HepG2 (cell line): Measurements from ENCODE around the gene AWAT2. TPM values are rescaled to one million over a fixed set of nuclear protein-coding genes. Genes with fewer than 3 reads are reported as not detected.

ENCODE experiments used
- ATAC-seq: fragments of 200-7000 bp; cut with Tn5 transposase; 3 replicates; pipeline ENCODE4 v1.9.1; 2020; ENCODE audit warnings: mild to moderate bottlenecking, moderate library complexity
- BruUV-seq: library from RNA; stranded (reverse); fragments of 400-500 nt; replicated peaks from 2 replicates; lab custom pipeline; 2021; lab: Mats Ljungman, UMichigan
- CTCF ChIA-PET: fragments of 300-600 bp; formaldehyde crosslinking; extraction: SDS; loops from one replicate; lab custom pipeline; 2021; ENCODE audit warnings: low total read pairs, inconsistent platforms, low intra/inter-chr PET ratio; lab: Yijun Ruan, JAX
- POLR2A ChIA-PET: fragments of 350-600 bp; sonication (Branson Sonifier 250); formaldehyde crosslinking; loops from one replicate; lab custom pipeline; 2020; ENCODE audit warnings: antibody characterized with exemption, inconsistent platforms; lab: Yijun Ruan, JAX
- DNase-seq: peaks from one replicate; pipeline ENCODE4 v3.0.0-alpha.2; 2015; ENCODE audit warnings: low spot score
- FAIRE-seq: peaks from 3 replicates; lab custom pipeline; 2011; peaks lifted over from hg19 to GRCh38; lab: Jason Lieb, UNC
- H2AFZ ChIP-seq: one replicate; pipeline ENCODE4 v1.6.1; 2011; ENCODE audit warnings: low read length, inconsistent platforms
- H3K27ac ChIP-seq: fragments of 300-600 bp; 3 replicates; pipeline ENCODE4 v1.8.0; 2011; ENCODE audit warnings: mixed run types, mild to moderate bottlenecking, mixed read lengths, low read length, inconsistent platforms; ENCODE audit not compliant: insufficient read depth; ENCODE audit errors: extremely low read length
- H3K27me3 ChIP-seq, 2 experiments: fragments of 200-600 bp in 1 of 2; 2 replicates in 1 of 2; 3 replicates in 1 of 2; pipeline versions ENCODE4 v1.6.0 to v1.8.0; 2011; ENCODE audit warnings: low read length in 2 of 2, mild to moderate bottlenecking in 2 of 2, moderate library complexity in 2 of 2, inconsistent platforms in 1 of 2; ENCODE audit not compliant: insufficient read depth in 2 of 2, control insufficient read depth in 1 of 2
- H3K36me3 ChIP-seq, 2 experiments: fragments of 200-600 bp in 1 of 2; replicated peaks in 1 of 2; 2 replicates in 1 of 2; 3 replicates in 1 of 2; pipeline versions ENCODE4 v1.5.1 to v1.8.0; 2011; ENCODE audit warnings: low read length in 2 of 2, inconsistent platforms in 1 of 2; ENCODE audit not compliant: insufficient read depth in 2 of 2, control insufficient read depth in 1 of 2
- H3K4me1 ChIP-seq: 2 replicates; pipeline ENCODE4 v1.5.1; 2012; ENCODE audit warnings: low read length, inconsistent platforms; ENCODE audit not compliant: insufficient read depth
- H3K4me2 ChIP-seq: 2 replicates; pipeline ENCODE4 v1.6.0; 2011; ENCODE audit warnings: low read depth, low read length, inconsistent platforms
- H3K4me3 ChIP-seq, 3 experiments: fragments of 200-600 bp in 1 of 3; sonication (generic), shearing (Covaris generic) in 1 of 3; replicated peaks in 1 of 3; 2 replicates each; pipeline ENCODE4 v1.5.1; 2011 to 2016; ENCODE audit warnings: low read length in 3 of 3, inconsistent platforms in 2 of 3, low read depth in 2 of 3, mild to moderate bottlenecking in 2 of 3, control low read depth in 1 of 3, mixed read lengths in 1 of 3; ENCODE audit not compliant: insufficient read depth in 1 of 3
- H3K79me2 ChIP-seq: one replicate; pipeline ENCODE4 v1.6.1; 2011; ENCODE audit warnings: low read length, inconsistent platforms; ENCODE audit not compliant: insufficient read depth
- H3K9ac ChIP-seq: 2 replicates; pipeline ENCODE4 v1.6.0; 2011; ENCODE audit warnings: mild to moderate bottlenecking, low read depth, low read length, inconsistent platforms; ENCODE audit not compliant: insufficient read depth
- H3K9me3 ChIP-seq: 2 replicates; pipeline ENCODE4 v1.5.1; 2012; ENCODE audit warnings: mild to moderate bottlenecking, low read length
- H4K20me1 ChIP-seq: 2 replicates; pipeline ENCODE4 v1.6.0; 2011; ENCODE audit warnings: inconsistent platforms, mild to moderate bottlenecking, low read length, moderate library complexity; ENCODE audit not compliant: insufficient read depth
- ARNTL ChIP-seq: sonication (generic); formaldehyde crosslinking; IDR thresholded peaks from 2 replicates; pipeline ENCODE4 v1.4.0; 2020; ENCODE audit warnings: mild to moderate bottlenecking, missing genetic modification reagents
- CREM ChIP-seq, 2 experiments: sonication (generic) in 1 of 2; formaldehyde crosslinking in 1 of 2; IDR thresholded peaks; 2 replicates each; pipeline versions ENCODE4 v1.4.0 to v1.6.1; 2016 to 2020; ENCODE audit warnings: antibody characterized with exemption in 1 of 2, mild to moderate bottlenecking in 1 of 2, missing genetic modification reagents in 1 of 2
- GLMP ChIP-seq: sonication (generic); formaldehyde crosslinking; IDR thresholded peaks from 2 replicates; pipeline ENCODE4 v1.9.0; 2021; ENCODE audit warnings: missing genetic modification reagents, mild to moderate bottlenecking, borderline replicate concordance
- GZF1 ChIP-seq: sonication (generic); formaldehyde crosslinking; IDR thresholded peaks from 2 replicates; pipeline ENCODE4 v1.5.1; 2020; ENCODE audit warnings: mild to moderate bottlenecking, missing genetic modification reagents
- HINFP ChIP-seq: sonication (generic); formaldehyde crosslinking; IDR thresholded peaks from 2 replicates; pipeline ENCODE4 v1.4.0; 2020; ENCODE audit warnings: low read depth, mild to moderate bottlenecking, missing genetic modification reagents
- KIAA2018 ChIP-seq: sonication (generic); formaldehyde crosslinking; IDR thresholded peaks from 2 replicates; pipeline ENCODE4 v1.5.0; 2020; ENCODE audit warnings: mild to moderate bottlenecking, missing genetic modification reagents, borderline replicate concordance
- MATR3 ChIP-seq: sonication (generic); formaldehyde crosslinking; IDR thresholded peaks from 2 replicates; pipeline ENCODE4 v1.4.0; 2020; ENCODE audit warnings: missing genetic modification reagents
- NFATC3 ChIP-seq: sonication (generic); formaldehyde crosslinking; IDR thresholded peaks from 2 replicates; pipeline ENCODE4 v1.5.1; 2020; ENCODE audit warnings: mild to moderate bottlenecking, missing genetic modification reagents
- PPARG ChIP-seq: conservative IDR thresholded peaks from 2 replicates; pipeline ENCODE4 v1.6.1; 2016; ENCODE audit warnings: missing biosample characterization, missing genetic modification reagents
- ZBTB20 ChIP-seq: sonication (generic); formaldehyde crosslinking; IDR thresholded peaks from 2 replicates; pipeline ENCODE4 v1.8.1; 2023; ENCODE audit warnings: missing genetic modification reagents, low read depth, mild to moderate bottlenecking, borderline replicate concordance
- ZC3H13 ChIP-seq: sonication (generic); formaldehyde crosslinking; IDR thresholded peaks from 2 replicates; pipeline ENCODE4 v1.8.1; 2023; ENCODE audit warnings: mild to moderate bottlenecking, missing genetic modification reagents, moderate library complexity
- ZFP37 ChIP-seq: sonication (generic); formaldehyde crosslinking; IDR thresholded peaks from 2 replicates; pipeline ENCODE4 v1.4.0; 2020; ENCODE audit warnings: missing genetic modification reagents, borderline replicate concordance
- in situ Hi-C: cut with HindIII; loops from 2 replicates; pipeline ENCODE4 v1.10.0; 2017; ENCODE audit warnings: low pct_unique_long_range_greater_than_20kb; ENCODE audit not compliant: extremely low pct_ligation_motif_present
- intact Hi-C: fragments of 100-400 bp; cut with micrococcal nuclease; formaldehyde crosslinking; loops from one replicate; pipeline ENCODE4 v1.10.0; 2022; ENCODE audit not compliant: unreplicated experiment
- polyA plus RNA-seq, 8 experiments: library from polyadenylated mRNA; depleted of rRNA in 3 of 8; stranded (reverse) in 7 of 8; unstranded in 1 of 8; fragments of >200 nt; fragmentation: Illumina TruSeq in 4 of 8; extraction: Trizol in 4 of 8; gene quantifications; 2 replicates each; pipeline versions ENCODE4 v1.2.1 to v1.2.3, GENCODE V29; 2011 to 2016; ENCODE audit warnings: low read depth in 4 of 8, missing spikeins in 1 of 8, mixed read lengths in 1 of 8; ENCODE audit not compliant: insufficient read depth in 1 of 8
- total RNA-seq, 5 experiments: library from RNA; depleted of rRNA; stranded (reverse); fragments of >200 nt; fragmentation: Illumina TruSeq; extraction: Trizol; gene quantifications; 2 replicates each; pipeline ENCODE4 v1.2.3, GENCODE V29; 2016; ENCODE audit warnings: low read depth in 1 of 5

Gene AWAT2
- total and polyA plus RNA-seq, 2 of the 13 experiments (the other 11 are each of a cell fraction or from before 2014, with no cell fraction given) = not detected

GRCh38 chrX:70009049-70009448 lies 40.7 kb downstream of the AWAT2 start:
- Histone ChIP-seq H3K9ac (no peak overlapping the region), H3K27ac (no peak overlapping the region), H3K4me2 (no peak overlapping the region), H2AFZ (no peak overlapping the region), H3K9me3 (no peaks in the 10 kb centered on the region), H3K4me3 (no peak overlapping the region), H3K36me3 (no peaks in the 10 kb centered on the region), H3K79me2 (no peaks in the 10 kb centered on the region), H3K4me1 (no peaks in the 10 kb centered on the region), H4K20me1 (no peaks in the 10 kb centered on the region), H3K27me3 (no peaks in the 10 kb centered on the region)
- no TSS peak for BruUV-seq
- POLR2A ChIA-PET = no interaction called here
- intact Hi-C loops (no loop called here), in situ Hi-C loops (no loop called here)
- no peak for DNase-seq
- CTCF ChIA-PET = no interaction called here
- ATAC-seq = no peak
- no peak for FAIRE-seq
- TF ChIP-seq MATR3 (CRISPR knock-in tag) (no peak), ZBTB20 (CRISPR knock-in tag) (no peak), GZF1 (CRISPR knock-in tag) (no peak), ZC3H13 (CRISPR knock-in tag) (no peak), HINFP (CRISPR knock-in tag) (no peak), PPARG (CRISPR knock-in tag) (no peak), ZFP37 (CRISPR knock-in tag) (no peak), CREM (IDR thresholded peaks at IDR 0.05) (no peak), CREM (CRISPR knock-in tag; IDR thresholded peaks at IDR 0.05) (no peak), KIAA2018 (CRISPR knock-in tag) (no peak), ARNTL (CRISPR knock-in tag) (no peak), GLMP (CRISPR knock-in tag) (no peak), NFATC3 (CRISPR knock-in tag) (no peak)
